SK-N-SH treated with all-trans-retinoic acid at 6 μM for 48 hours (cell line): ENCODE measurements around the gene CNTN4.

Experiments used
- ATAC-seq: fragments of 200-7000 bp; cut with Tn5 transposase; 3 replicates; pipeline ENCODE4 v1.9.1; 2020; ENCODE audit warnings: mild to moderate bottlenecking, moderate library complexity
- ARNTL ChIP-seq: fragments of 450-650 bp; formaldehyde crosslinking; IDR thresholded peaks from 2 replicates; pipeline ENCODE4 v1.5.0; 2020; ENCODE audit warnings: low read depth, mild to moderate bottlenecking, moderate library complexity, borderline replicate concordance
- BACH2 ChIP-seq: fragments of 250-450 bp; sonication (Bioruptor Pico); IDR thresholded peaks from 2 replicates; pipeline ENCODE4 v1.9.0; 2021; ENCODE audit warnings: mild to moderate bottlenecking, borderline replicate concordance
- CSDC2 ChIP-seq: fragments of 250-450 bp; sonication (Bioruptor Pico); IDR thresholded peaks from 2 replicates; pipeline ENCODE4 v1.5.0; 2020; ENCODE audit warnings: mild to moderate bottlenecking, moderate library complexity
- GLIS3 ChIP-seq: fragments of 250-450 bp; sonication (Bioruptor Pico); IDR thresholded peaks from 2 replicates; pipeline ENCODE4 v1.5.0; 2020; ENCODE audit warnings: mild to moderate bottlenecking, moderate library complexity
- ISL1 ChIP-seq: fragments of 250-450 bp; sonication (Bioruptor Pico); IDR thresholded peaks from 2 replicates; pipeline ENCODE4 v2.1.2; 2022; ENCODE audit warnings: mild to moderate bottlenecking, moderate library complexity
- OSR1 ChIP-seq: fragments of 250-450 bp; sonication (Bioruptor Pico); IDR thresholded peaks from 2 replicates; pipeline ENCODE4 v1.8.0; 2022; ENCODE audit warnings: moderate library complexity, mild to moderate bottlenecking, inconsistent platforms
- PPARA ChIP-seq: fragments of 250-450 bp; sonication (Bioruptor Pico); IDR thresholded peaks from 2 replicates; pipeline ENCODE4 v1.5.0; 2020; ENCODE audit warnings: mild to moderate bottlenecking, borderline replicate concordance
- RARB ChIP-seq: fragments of 250-450 bp; sonication (Bioruptor Pico); IDR thresholded peaks from 2 replicates; pipeline ENCODE4 v1.8.0; 2021; ENCODE audit warnings: mild to moderate bottlenecking, moderate library complexity
- SNAI2 ChIP-seq: fragments of 250-450 bp; sonication (Bioruptor Pico); IDR thresholded peaks from 2 replicates; pipeline ENCODE4 v1.5.0; 2020; ENCODE audit warnings: mild to moderate bottlenecking, moderate library complexity
- TCF4 ChIP-seq: fragments of 250-450 bp; sonication (Bioruptor Pico); IDR thresholded peaks from 2 replicates; pipeline ENCODE4 v1.8.0; 2021; ENCODE audit warnings: mild to moderate bottlenecking, moderate library complexity, borderline replicate concordance
- TOX ChIP-seq: fragments of 250-450 bp; sonication (Bioruptor Pico); IDR thresholded peaks from 2 replicates; pipeline ENCODE4 v1.8.0; 2021; ENCODE audit warnings: mild to moderate bottlenecking, moderate library complexity, borderline replicate concordance
- ZC3H10 ChIP-seq: fragments of 250-450 bp; sonication (Bioruptor Pico); IDR thresholded peaks from 2 replicates; pipeline ENCODE4 v1.5.1; 2021; ENCODE audit warnings: mild to moderate bottlenecking, moderate library complexity
- ZFP3 ChIP-seq: fragments of 250-450 bp; sonication (Bioruptor Pico); IDR thresholded peaks from 2 replicates; pipeline ENCODE4 v1.5.0; 2020; ENCODE audit warnings: mild to moderate bottlenecking, moderate library complexity
- ZFP30 ChIP-seq: fragments of 450-650 bp; formaldehyde crosslinking; IDR thresholded peaks from 2 replicates; pipeline ENCODE4 v1.5.0; 2022; ENCODE audit warnings: mild to moderate bottlenecking, moderate library complexity
- ZNF565 ChIP-seq: fragments of 450-650 bp; formaldehyde crosslinking; conservative IDR thresholded peaks from 2 replicates; pipeline ENCODE4 v1.5.0; 2020; ENCODE audit warnings: low read depth, mild to moderate bottlenecking, moderate library complexity
- ZNF70 ChIP-seq: fragments of 450-650 bp; formaldehyde crosslinking; IDR thresholded peaks from 2 replicates; pipeline ENCODE4 v1.5.0; 2020; ENCODE audit warnings: mild to moderate bottlenecking, moderate library complexity
- ZNF8 ChIP-seq: fragments of 450-650 bp; formaldehyde crosslinking; IDR thresholded peaks from 2 replicates; pipeline ENCODE4 v1.5.0; 2020; ENCODE audit warnings: mild to moderate bottlenecking, moderate library complexity
- TF ChIP-seq, protein P1 (sequence below): fragments of 250-450 bp; sonication (Bioruptor Pico); IDR thresholded peaks from 2 replicates; pipeline ENCODE4 v1.8.0; 2020; ENCODE audit warnings: mild to moderate bottlenecking, moderate library complexity, borderline replicate concordance
- TF ChIP-seq, protein P2 (sequence below): fragments of 250-450 bp; sonication (Bioruptor Pico); IDR thresholded peaks from 2 replicates; pipeline ENCODE4 v1.5.0; 2020; ENCODE audit warnings: mild to moderate bottlenecking, moderate library complexity
- TF ChIP-seq, protein P3 (sequence below): fragments of 250-450 bp; sonication (Bioruptor Pico); IDR thresholded peaks from 2 replicates; pipeline ENCODE4 v1.8.0; 2021; ENCODE audit warnings: low read depth, mild to moderate bottlenecking, moderate library complexity, borderline replicate concordance
- TF ChIP-seq, protein P4 (sequence below): fragments of 250-450 bp; sonication (Bioruptor Pico); IDR thresholded peaks from 2 replicates; pipeline ENCODE4 v1.5.1; 2021; ENCODE audit warnings: mild to moderate bottlenecking, moderate library complexity
- TF ChIP-seq, protein P5 (sequence below): fragments of 250-450 bp; sonication (Bioruptor Pico); IDR thresholded peaks from 2 replicates; pipeline ENCODE4 v1.5.1; 2020; ENCODE audit warnings: low read depth, mild to moderate bottlenecking, moderate library complexity

CNTN4 gene

DNA sequence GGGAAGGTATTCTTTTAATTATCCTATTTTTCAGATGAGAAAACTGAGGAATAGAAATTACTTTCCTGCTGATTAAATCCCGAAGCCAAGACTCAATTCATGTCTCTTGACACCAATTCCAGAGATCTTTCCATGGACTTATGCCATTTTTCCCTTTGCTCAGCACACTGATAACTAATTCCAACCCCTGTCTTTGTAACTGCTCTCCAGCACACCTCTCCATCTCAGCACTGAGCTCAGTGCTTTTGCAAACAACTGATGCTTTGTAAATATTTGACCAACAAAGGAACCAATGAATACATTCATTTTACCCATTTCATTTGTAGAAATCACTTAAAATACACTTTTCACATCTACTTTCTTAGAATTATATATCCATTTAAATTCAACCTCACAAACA is 762.5 kb downstream of the CNTN4 start:
- TF ChIP-seq ZNF70 (no peak), ISL1 (CRISPR knock-in tag) (no peak), SNAI2 (no peak), RARB (CRISPR knock-in tag) (no peak), ZFP30 (no peak), ZNF8 (CRISPR knock-in tag) (no peak), OSR1 (CRISPR knock-in tag) (no peak), ZNF565 (CRISPR knock-in tag) (no peak), ZFP3 (no peak), GLIS3 (CRISPR knock-in tag) (no peak)
- TF ChIP-seq, protein P1, sequence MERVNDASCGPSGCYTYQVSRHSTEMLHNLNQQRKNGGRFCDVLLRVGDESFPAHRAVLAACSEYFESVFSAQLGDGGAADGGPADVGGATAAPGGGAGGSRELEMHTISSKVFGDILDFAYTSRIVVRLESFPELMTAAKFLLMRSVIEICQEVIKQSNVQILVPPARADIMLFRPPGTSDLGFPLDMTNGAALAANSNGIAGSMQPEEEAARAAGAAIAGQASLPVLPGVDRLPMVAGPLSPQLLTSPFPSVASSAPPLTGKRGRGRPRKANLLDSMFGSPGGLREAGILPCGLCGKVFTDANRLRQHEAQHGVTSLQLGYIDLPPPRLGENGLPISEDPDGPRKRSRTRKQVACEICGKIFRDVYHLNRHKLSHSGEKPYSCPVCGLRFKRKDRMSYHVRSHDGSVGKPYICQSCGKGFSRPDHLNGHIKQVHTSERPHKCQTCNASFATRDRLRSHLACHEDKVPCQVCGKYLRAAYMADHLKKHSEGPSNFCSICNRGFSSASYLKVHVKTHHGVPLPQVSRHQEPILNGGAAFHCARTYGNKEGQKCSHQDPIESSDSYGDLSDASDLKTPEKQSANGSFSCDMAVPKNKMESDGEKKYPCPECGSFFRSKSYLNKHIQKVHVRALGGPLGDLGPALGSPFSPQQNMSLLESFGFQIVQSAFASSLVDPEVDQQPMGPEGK (CRISPR knock-in tag) = no peak
- TF ChIP-seq, protein P2, sequence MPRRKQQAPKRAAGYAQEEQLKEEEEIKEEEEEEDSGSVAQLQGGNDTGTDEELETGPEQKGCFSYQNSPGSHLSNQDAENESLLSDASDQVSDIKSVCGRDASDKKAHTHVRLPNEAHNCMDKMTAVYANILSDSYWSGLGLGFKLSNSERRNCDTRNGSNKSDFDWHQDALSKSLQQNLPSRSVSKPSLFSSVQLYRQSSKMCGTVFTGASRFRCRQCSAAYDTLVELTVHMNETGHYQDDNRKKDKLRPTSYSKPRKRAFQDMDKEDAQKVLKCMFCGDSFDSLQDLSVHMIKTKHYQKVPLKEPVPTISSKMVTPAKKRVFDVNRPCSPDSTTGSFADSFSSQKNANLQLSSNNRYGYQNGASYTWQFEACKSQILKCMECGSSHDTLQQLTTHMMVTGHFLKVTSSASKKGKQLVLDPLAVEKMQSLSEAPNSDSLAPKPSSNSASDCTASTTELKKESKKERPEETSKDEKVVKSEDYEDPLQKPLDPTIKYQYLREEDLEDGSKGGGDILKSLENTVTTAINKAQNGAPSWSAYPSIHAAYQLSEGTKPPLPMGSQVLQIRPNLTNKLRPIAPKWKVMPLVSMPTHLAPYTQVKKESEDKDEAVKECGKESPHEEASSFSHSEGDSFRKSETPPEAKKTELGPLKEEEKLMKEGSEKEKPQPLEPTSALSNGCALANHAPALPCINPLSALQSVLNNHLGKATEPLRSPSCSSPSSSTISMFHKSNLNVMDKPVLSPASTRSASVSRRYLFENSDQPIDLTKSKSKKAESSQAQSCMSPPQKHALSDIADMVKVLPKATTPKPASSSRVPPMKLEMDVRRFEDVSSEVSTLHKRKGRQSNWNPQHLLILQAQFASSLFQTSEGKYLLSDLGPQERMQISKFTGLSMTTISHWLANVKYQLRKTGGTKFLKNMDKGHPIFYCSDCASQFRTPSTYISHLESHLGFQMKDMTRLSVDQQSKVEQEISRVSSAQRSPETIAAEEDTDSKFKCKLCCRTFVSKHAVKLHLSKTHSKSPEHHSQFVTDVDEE = no peak
- TF ChIP-seq, protein P3, sequence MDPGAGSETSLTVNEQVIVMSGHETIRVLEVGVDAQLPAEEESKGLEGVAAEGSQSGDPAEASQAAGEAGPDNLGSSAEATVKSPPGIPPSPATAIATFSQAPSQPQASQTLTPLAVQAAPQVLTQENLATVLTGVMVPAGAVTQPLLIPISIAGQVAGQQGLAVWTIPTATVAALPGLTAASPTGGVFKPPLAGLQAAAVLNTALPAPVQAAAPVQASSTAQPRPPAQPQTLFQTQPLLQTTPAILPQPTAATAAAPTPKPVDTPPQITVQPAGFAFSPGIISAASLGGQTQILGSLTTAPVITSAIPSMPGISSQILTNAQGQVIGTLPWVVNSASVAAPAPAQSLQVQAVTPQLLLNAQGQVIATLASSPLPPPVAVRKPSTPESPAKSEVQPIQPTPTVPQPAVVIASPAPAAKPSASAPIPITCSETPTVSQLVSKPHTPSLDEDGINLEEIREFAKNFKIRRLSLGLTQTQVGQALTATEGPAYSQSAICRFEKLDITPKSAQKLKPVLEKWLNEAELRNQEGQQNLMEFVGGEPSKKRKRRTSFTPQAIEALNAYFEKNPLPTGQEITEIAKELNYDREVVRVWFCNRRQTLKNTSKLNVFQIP (CRISPR knock-in tag) = no peak
- TF ChIP-seq, protein P4, sequence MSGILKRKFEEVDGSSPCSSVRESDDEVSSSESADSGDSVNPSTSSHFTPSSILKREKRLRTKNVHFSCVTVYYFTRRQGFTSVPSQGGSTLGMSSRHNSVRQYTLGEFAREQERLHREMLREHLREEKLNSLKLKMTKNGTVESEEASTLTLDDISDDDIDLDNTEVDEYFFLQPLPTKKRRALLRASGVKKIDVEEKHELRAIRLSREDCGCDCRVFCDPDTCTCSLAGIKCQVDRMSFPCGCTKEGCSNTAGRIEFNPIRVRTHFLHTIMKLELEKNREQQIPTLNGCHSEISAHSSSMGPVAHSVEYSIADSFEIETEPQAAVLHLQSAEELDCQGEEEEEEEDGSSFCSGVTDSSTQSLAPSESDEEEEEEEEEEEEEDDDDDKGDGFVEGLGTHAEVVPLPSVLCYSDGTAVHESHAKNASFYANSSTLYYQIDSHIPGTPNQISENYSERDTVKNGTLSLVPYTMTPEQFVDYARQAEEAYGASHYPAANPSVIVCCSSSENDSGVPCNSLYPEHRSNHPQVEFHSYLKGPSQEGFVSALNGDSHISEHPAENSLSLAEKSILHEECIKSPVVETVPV (CRISPR knock-in tag) = no peak
- TF ChIP-seq, protein P5, sequence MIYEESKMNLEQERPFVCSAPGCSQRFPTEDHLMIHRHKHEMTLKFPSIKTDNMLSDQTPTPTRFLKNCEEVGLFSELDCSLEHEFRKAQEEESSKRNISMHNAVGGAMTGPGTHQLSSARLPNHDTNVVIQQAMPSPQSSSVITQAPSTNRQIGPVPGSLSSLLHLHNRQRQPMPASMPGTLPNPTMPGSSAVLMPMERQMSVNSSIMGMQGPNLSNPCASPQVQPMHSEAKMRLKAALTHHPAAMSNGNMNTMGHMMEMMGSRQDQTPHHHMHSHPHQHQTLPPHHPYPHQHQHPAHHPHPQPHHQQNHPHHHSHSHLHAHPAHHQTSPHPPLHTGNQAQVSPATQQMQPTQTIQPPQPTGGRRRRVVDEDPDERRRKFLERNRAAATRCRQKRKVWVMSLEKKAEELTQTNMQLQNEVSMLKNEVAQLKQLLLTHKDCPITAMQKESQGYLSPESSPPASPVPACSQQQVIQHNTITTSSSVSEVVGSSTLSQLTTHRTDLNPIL (CRISPR knock-in tag) = no peak
- ATAC-seq = no peak

DNA sequence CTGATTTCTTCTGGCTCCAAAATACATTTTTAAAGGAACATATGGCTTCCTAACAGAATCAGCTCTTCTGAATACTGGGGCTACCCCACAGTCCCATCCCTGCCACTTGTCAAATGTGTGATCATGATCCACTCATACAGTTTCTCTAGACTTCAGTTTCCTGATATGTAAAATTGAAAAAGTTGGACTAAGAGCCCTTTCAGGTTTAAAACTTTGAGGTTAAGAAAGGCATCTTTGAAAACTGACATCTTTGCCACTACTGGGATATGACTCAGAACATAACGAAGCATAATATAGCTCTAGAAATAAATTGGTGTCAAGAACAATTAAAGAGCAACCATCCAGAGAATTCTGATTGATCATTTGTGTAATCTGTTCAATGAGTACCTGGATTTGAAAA is 763.3 kb downstream of the CNTN4 start:
- TF ChIP-seq, protein P3 (CRISPR knock-in tag) = no peak
- TF ChIP-seq ZNF565 (CRISPR knock-in tag) (no peak), BACH2 (CRISPR knock-in tag) (no peak), ZFP3 (no peak), SNAI2 (no peak), ARNTL (CRISPR knock-in tag) (no peak), ZC3H10 (CRISPR knock-in tag) (no peak), CSDC2 (no peak), PPARA (CRISPR knock-in tag) (no peak), OSR1 (CRISPR knock-in tag) (no peak), TOX (no peak), ZNF70 (no peak), GLIS3 (CRISPR knock-in tag) (no peak), TCF4 (CRISPR knock-in tag) (no peak), ZNF8 (CRISPR knock-in tag) (no peak), RARB (CRISPR knock-in tag) (no peak), ZFP30 (no peak)
- TF ChIP-seq, protein P1 (CRISPR knock-in tag) = no peak
- TF ChIP-seq, protein P5 (CRISPR knock-in tag) = no peak
- TF ChIP-seq, all 23 proteins: peak for 0
- ATAC-seq = no peak
